ENCODE measurements around the gene GPR17.

DNA sequence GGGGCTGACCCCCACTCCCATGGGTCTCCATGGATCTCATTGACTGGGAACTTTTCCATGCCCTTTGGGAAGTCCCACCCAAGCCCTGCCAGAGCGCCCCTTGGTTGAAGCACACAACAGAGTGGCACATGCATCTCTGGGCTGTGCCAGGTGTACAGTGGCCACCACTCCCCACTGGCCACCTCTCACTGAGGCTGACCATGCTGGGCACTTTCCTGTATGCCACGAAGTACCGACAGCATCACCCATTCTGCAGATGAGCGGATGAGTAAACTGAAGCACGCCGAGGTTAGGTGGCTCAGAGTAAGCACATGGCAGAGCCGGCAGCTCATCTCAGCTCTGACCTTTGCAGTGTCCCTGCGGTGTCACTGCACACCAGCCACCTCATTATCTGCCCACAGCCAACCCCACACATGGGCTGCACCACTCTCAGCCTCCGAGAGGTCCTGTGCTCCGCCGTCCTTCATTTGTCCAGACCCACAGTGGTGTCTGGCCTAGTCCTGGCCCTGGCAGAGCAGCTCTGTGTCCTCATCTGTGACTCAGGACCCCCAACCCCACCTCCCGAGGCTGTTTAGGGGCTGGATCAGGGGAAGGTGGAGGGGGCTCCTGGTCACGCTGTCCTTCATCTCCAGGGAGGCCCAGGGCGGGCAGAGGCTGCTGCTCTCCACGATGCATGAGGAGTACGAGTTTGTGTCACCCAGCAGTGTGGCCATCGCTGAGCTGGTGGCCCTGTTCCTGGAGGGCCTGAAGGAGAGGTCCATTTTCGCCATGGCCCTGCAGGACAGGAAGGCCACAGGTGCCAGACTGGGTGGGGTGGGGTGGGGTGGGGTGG is 18.0 kb upstream of the GPR17 start:
- TF ChIP-seq, protein P1, sequence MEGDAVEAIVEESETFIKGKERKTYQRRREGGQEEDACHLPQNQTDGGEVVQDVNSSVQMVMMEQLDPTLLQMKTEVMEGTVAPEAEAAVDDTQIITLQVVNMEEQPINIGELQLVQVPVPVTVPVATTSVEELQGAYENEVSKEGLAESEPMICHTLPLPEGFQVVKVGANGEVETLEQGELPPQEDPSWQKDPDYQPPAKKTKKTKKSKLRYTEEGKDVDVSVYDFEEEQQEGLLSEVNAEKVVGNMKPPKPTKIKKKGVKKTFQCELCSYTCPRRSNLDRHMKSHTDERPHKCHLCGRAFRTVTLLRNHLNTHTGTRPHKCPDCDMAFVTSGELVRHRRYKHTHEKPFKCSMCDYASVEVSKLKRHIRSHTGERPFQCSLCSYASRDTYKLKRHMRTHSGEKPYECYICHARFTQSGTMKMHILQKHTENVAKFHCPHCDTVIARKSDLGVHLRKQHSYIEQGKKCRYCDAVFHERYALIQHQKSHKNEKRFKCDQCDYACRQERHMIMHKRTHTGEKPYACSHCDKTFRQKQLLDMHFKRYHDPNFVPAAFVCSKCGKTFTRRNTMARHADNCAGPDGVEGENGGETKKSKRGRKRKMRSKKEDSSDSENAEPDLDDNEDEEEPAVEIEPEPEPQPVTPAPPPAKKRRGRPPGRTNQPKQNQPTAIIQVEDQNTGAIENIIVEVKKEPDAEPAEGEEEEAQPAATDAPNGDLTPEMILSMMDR (conservative IDR thresholded peaks at IDR 0.05 in 1 of 2, IDR thresholded peaks at IDR 0.05 in 1 of 2; ENCODE audit: extremely low read depth in 1 of 2, insufficient read depth in 1 of 2, low read depth in 1 of 2, low read length in 2 of 2) = no peak
- TF ChIP-seq EZH2 (IDR thresholded peaks at IDR 0.05; ENCODE audit: borderline replicate concordance, low read length) = no peak
